Endothelial cell of umbilical vein (primary cell): Measurements from ENCODE around the gene AKAP8L. TPM values are rescaled to one million over a fixed set of nuclear protein-coding genes. Genes with fewer than 3 reads are reported as not detected.

Experiments
- BruUV-seq: library from RNA; stranded (reverse); fragments of 400-500 nt; replicated peaks from 2 replicates; lab custom pipeline; 2021; lab: Mats Ljungman, UMichigan
- CTCF ChIA-PET: fragments of 300-600, 350-600 bp; sonication (Branson Sonifier 250); formaldehyde crosslinking; loops from one replicate; lab custom pipeline; 2021; ENCODE audit warnings: antibody characterized with exemption, inconsistent platforms; lab: Charles Lee
- POLR2A ChIA-PET: fragments of 300-600, 350-600 bp; sonication (Branson Sonifier 250); formaldehyde crosslinking; loops from one replicate; lab custom pipeline; 2021; ENCODE audit warnings: antibody characterized with exemption, inconsistent platforms; lab: Charles Lee
- DNase-seq: peaks from one replicate; pipeline ENCODE4 v3.0.0-alpha.2; 2011; ENCODE audit warnings: low read depth, low spot score
- FAIRE-seq: peaks from 2 replicates; lab custom pipeline; 2011; peaks lifted over from hg19 to GRCh38; lab: Jason Lieb, UNC
- H2AFZ ChIP-seq: 2 replicates; pipeline ENCODE4 v1.6.0; 2012; ENCODE audit warnings: low read depth, low read length, control low read depth, inconsistent platforms
- H3K27ac ChIP-seq: 2 replicates; pipeline ENCODE4 v1.5.1; 2011; ENCODE audit warnings: low read depth, mild to moderate bottlenecking, control low read depth, low read length, moderate library complexity; ENCODE audit not compliant: insufficient read depth
- H3K27me3 ChIP-seq, 2 experiments: 2 replicates each; pipeline versions ENCODE4 v1.6.0 to v1.6.1; 2011; ENCODE audit warnings: low read length in 2 of 2, mixed read lengths in 1 of 2; ENCODE audit not compliant: control insufficient read depth in 2 of 2, insufficient read depth in 2 of 2
- H3K36me3 ChIP-seq, 2 experiments: 2 replicates in 1 of 2; 3 replicates in 1 of 2; pipeline ENCODE4 v1.5.1; 2011; ENCODE audit warnings: low read length in 2 of 2, mild to moderate bottlenecking in 1 of 2, moderate library complexity in 1 of 2; ENCODE audit not compliant: control insufficient read depth in 2 of 2, insufficient read depth in 2 of 2; ENCODE audit errors: extremely low read depth in 1 of 2
- H3K4me1 ChIP-seq: 3 replicates; pipeline ENCODE4 v1.5.1; 2011; ENCODE audit warnings: mild to moderate bottlenecking, low read length; ENCODE audit not compliant: control insufficient read depth, insufficient read depth; ENCODE audit errors: extremely low read depth
- H3K4me2 ChIP-seq: 2 replicates; pipeline ENCODE4 v1.6.1; 2011; ENCODE audit warnings: low read length, control low read depth, mixed read lengths; ENCODE audit not compliant: insufficient read depth
- H3K4me3 ChIP-seq, 3 experiments: fragments of 200-600 bp in 1 of 3; sonication (generic), shearing (Covaris generic) in 1 of 3; replicated peaks in 1 of 3; 2 replicates each; pipeline ENCODE4 v1.5.1; 2011 to 2016; ENCODE audit warnings: control low read depth in 3 of 3, low read length in 3 of 3, mild to moderate bottlenecking in 2 of 3, inconsistent platforms in 1 of 3, low read depth in 1 of 3, moderate library complexity in 1 of 3; ENCODE audit not compliant: insufficient read depth in 1 of 3
- H3K79me2 ChIP-seq: 2 replicates; pipeline ENCODE4 v1.6.0; 2012; ENCODE audit warnings: low read length, inconsistent platforms; ENCODE audit not compliant: control insufficient read depth, insufficient read depth
- H3K9ac ChIP-seq: replicated peaks from 2 replicates; pipeline ENCODE3; 2011; ENCODE audit warnings: low read length, control low read depth; ENCODE audit not compliant: insufficient read depth; ENCODE audit errors: extremely low read depth
- H3K9me1 ChIP-seq: replicated peaks from 3 replicates; pipeline ENCODE4 v1.6.0; 2011; ENCODE audit warnings: mild to moderate bottlenecking, low read length; ENCODE audit not compliant: control insufficient read depth, insufficient read depth; ENCODE audit errors: extremely low read depth
- H3K9me3 ChIP-seq: replicated peaks from 2 replicates; pipeline ENCODE4 v1.5.1; 2012; ENCODE audit warnings: low read length, inconsistent platforms; ENCODE audit not compliant: control insufficient read depth, insufficient read depth
- H4K20me1 ChIP-seq: replicated peaks from 2 replicates; pipeline ENCODE3; 2011; ENCODE audit warnings: mild to moderate bottlenecking, low read length; ENCODE audit not compliant: control insufficient read depth, insufficient read depth; ENCODE audit errors: extremely low read depth
- EZH2 ChIP-seq: IDR thresholded peaks from 2 replicates; pipeline ENCODE4 v1.6.1; 2012; ENCODE audit warnings: borderline replicate concordance, low read depth, mild to moderate bottlenecking, moderate library complexity, low read length, inconsistent platforms; ENCODE audit not compliant: severe bottlenecking
- FOS ChIP-seq: IDR thresholded peaks from 2 replicates; pipeline ENCODE4 v1.6.1; 2011; ENCODE audit warnings: mild to moderate bottlenecking, low read length, moderate library complexity, borderline replicate concordance; ENCODE audit not compliant: insufficient read depth
- GATA2 ChIP-seq: IDR thresholded peaks from 2 replicates; pipeline ENCODE4 v1.7.0; 2011; ENCODE audit warnings: low read depth, mild to moderate bottlenecking, moderate library complexity, mixed read lengths, low read length; ENCODE audit not compliant: insufficient read length, insufficient read depth
- JUN ChIP-seq: IDR thresholded peaks from 2 replicates; pipeline ENCODE4 v1.6.1; 2011; ENCODE audit warnings: borderline replicate concordance, low read depth; ENCODE audit not compliant: insufficient read length, insufficient read depth
- MYC ChIP-seq: IDR thresholded peaks from one replicate; pipeline ENCODE4 v1.6.1; 2011; ENCODE audit warnings: mild to moderate bottlenecking, low read depth, low read length
- POLR2A ChIP-seq: IDR thresholded peaks from 2 replicates; pipeline ENCODE4 v1.6.1; 2012; ENCODE audit warnings: low read depth, mild to moderate bottlenecking, control low read depth, low read length
- POLR2AphosphoS5 ChIP-seq: IDR thresholded peaks from 2 replicates; pipeline ENCODE4 v1.6.1; 2012; ENCODE audit warnings: low read depth, mild to moderate bottlenecking, control low read depth, low read length, moderate library complexity; ENCODE audit not compliant: insufficient read depth
- dilution Hi-C: fragments of 300-500 bp; cut with MboI; formaldehyde crosslinking; loops from one replicate; pipeline ENCODE4 v1.15.0; 2019; ENCODE audit warnings: low sequenced_read_pairs; ENCODE audit not compliant: extremely low pct_ligation_motif_present
- intact Hi-C: fragments of 100-400 bp; cut with micrococcal nuclease; formaldehyde crosslinking; loops from one replicate; pipeline ENCODE4 v1.10.0; 2022
- polyA plus RNA-seq, 4 experiments: library from polyadenylated mRNA; depleted of rRNA in 3 of 4; stranded (reverse) in 3 of 4; unstranded in 1 of 4; fragments of >200 nt; gene quantifications; 2 replicates each; pipeline versions ENCODE4 v1.2.1 to v1.2.3, GENCODE V29; 2011 to 2012; ENCODE audit warnings: missing spikeins in 1 of 4
- total RNA-seq: library from RNA; stranded (reverse); gene quantifications from 2 replicates; pipeline ENCODE4 v1.2.3, GENCODE V29; 2021
- TF ChIP-seq, protein P1 (sequence below): IDR thresholded peaks from 2 replicates; pipeline ENCODE4 v1.6.1; 2011; ENCODE audit not compliant: insufficient read depth, insufficient read length
- TF ChIP-seq, protein P2 (sequence below), 2 donors: IDR thresholded peaks; 1 replicate in 1 of 2; 2 replicates in 1 of 2; pipeline ENCODE4 v1.5.1; 2011; ENCODE audit warnings: low read length in 2 of 2, mild to moderate bottlenecking in 2 of 2, moderate library complexity in 2 of 2, control low read depth in 1 of 2, inconsistent platforms in 1 of 2, low read depth in 1 of 2; ENCODE audit not compliant: insufficient read depth in 1 of 2; ENCODE audit errors: extremely low read depth in 1 of 2

Gene AKAP8L
- total and polyA plus RNA-seq, 2 donors (not counting 3 experiments of a cell fraction or from before 2014, with no cell fraction given) = 63.9 to 99.6 TPM

DNA sequence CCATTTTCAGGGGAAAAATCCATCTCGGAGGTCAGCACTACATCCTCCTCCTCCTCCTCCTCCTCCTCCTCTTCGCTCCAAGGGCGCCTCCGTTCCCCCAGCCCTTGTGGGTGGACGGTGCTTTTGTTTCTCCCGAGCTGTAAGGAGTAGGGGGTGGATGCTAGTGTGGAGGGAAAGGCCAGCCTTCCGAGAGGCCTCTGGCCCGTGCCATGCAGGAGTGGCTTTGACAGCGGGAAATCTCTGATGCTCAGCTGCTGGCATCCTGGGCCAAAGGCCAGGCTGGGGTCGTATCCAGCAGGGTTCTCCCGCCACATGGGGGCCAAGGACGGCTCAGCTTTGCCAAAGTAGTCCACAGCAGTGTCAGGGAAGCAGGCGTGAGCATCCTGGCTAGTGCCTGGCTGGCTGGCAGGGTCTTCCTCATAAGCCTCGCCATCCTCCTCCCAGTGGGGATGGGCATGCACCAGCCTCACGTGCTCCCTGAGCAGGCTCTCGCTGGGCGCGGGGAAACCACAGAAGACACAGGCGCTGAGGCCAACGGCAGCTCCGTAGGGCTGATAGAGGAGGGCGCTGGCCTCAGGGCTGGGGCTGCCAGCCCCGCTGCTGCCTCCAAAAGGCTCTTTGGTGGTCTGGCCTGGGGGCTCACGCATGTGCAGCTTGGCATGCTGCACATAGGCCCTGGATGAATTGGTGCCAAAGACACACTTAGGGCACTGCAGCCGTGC, 20.5 kb upstream of the AKAP8L start:
- dilution Hi-C loops = no loop called here
- H3K27me3 ChIP-seq = no peaks in the 10 kb centered on the region
- H3K9me1 ChIP-seq = no peaks in the 10 kb centered on the region
- no peaks in the 10 kb centered on the region for H3K4me1 ChIP-seq
- no TSS peak for BruUV-seq
- H3K27ac ChIP-seq = no peak overlapping the region
- H3K36me3 ChIP-seq = no peaks in the 10 kb centered on the region
- no peak for FAIRE-seq
- CTCF ChIA-PET = no interaction called here
- no peak overlapping the region for H2AFZ ChIP-seq
- H3K79me2 ChIP-seq = no peaks in the 10 kb centered on the region
- no peak overlapping the region for H3K4me3 ChIP-seq
- no peak for TF ChIP-seq JUN
- TF ChIP-seq MYC = no peak
- TF ChIP-seq POLR2AphosphoS5 = no peak
- no peak for DNase-seq
- no peak overlapping the region for H3K4me2 ChIP-seq
- H4K20me1 ChIP-seq = no peaks in the 10 kb centered on the region
- H3K9me3 ChIP-seq = no peaks in the 10 kb centered on the region
- POLR2A ChIA-PET = no interaction called here
- intact Hi-C loops = no loop called here
- no peak overlapping the region for H3K9ac ChIP-seq

DNA sequence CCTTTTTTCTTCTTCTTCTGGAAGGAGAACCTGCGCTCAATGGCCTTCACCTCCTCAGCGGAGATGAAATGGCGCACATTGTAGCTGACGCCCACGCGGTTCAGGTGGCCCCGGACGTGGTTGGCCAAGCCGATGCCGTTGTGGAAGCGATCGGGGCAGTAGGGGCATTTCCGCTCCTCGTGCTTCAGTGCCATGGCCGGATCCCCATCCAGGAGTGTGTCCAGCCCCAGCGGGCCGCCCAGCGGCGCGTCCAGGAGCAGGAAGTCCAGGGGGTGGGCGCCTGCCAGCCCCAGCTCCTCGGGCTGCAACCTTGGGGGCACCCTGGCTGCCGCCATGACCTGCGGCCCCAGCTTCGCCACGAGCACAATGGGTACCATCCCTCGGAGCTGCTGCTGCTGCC, 19.8 kb upstream of the AKAP8L start:
- no peak overlapping the region for H2AFZ ChIP-seq
- no peak overlapping the region for H3K4me2 ChIP-seq
- H3K27ac ChIP-seq = no peak overlapping the region
- H3K9ac ChIP-seq = no peak overlapping the region
- no peak overlapping the region for H3K4me3 ChIP-seq
- H4K20me1 ChIP-seq = no peaks in the 10 kb centered on the region
- no TSS peak for BruUV-seq
- POLR2A ChIA-PET = no interaction called here
- no peak for TF ChIP-seq POLR2AphosphoS5
- TF ChIP-seq, protein P1, sequence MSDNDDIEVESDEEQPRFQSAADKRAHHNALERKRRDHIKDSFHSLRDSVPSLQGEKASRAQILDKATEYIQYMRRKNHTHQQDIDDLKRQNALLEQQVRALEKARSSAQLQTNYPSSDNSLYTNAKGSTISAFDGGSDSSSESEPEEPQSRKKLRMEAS = no peak
- no peak for TF ChIP-seq GATA2
- TF ChIP-seq EZH2 = no peak
- no peak for TF ChIP-seq JUN
- TF ChIP-seq, protein P2, sequence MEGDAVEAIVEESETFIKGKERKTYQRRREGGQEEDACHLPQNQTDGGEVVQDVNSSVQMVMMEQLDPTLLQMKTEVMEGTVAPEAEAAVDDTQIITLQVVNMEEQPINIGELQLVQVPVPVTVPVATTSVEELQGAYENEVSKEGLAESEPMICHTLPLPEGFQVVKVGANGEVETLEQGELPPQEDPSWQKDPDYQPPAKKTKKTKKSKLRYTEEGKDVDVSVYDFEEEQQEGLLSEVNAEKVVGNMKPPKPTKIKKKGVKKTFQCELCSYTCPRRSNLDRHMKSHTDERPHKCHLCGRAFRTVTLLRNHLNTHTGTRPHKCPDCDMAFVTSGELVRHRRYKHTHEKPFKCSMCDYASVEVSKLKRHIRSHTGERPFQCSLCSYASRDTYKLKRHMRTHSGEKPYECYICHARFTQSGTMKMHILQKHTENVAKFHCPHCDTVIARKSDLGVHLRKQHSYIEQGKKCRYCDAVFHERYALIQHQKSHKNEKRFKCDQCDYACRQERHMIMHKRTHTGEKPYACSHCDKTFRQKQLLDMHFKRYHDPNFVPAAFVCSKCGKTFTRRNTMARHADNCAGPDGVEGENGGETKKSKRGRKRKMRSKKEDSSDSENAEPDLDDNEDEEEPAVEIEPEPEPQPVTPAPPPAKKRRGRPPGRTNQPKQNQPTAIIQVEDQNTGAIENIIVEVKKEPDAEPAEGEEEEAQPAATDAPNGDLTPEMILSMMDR (IDR thresholded peaks at IDR 0.05; ENCODE audit: extremely low read depth in 1 of 2, insufficient read depth in 1 of 2, low read depth in 1 of 2, low read length in 2 of 2) = no peak
- no peak for TF ChIP-seq MYC
- no peak for TF ChIP-seq FOS
- no peak for TF ChIP-seq POLR2A
- H3K9me3 ChIP-seq = no peaks in the 10 kb centered on the region
- DNase-seq (no peak), FAIRE-seq (no peak)
- CTCF ChIA-PET = interaction anchor here (1.6 kb wide), 1 partner anchor 347 kb away, joined by 9 read pairs; no protein-coding TSS in a partner anchor
- no peaks in the 10 kb centered on the region for H3K4me1 ChIP-seq
- H3K27me3 ChIP-seq = no peaks in the 10 kb centered on the region
- no peaks in the 10 kb centered on the region for H3K36me3 ChIP-seq
- intact Hi-C loops (no loop called here), dilution Hi-C loops (no loop called here)
- no peaks in the 10 kb centered on the region for H3K9me1 ChIP-seq
- no peaks in the 10 kb centered on the region for H3K79me2 ChIP-seq
